Effector CD4-positive, alpha-beta T cell (primary cell): Measurements from ENCODE around the gene OR5AN1. TPM values are rescaled to one million over a fixed set of nuclear protein-coding genes. Genes with fewer than 3 reads are reported as not detected.
"Not testable (repeated sequence)": the region's sequence is repeated elsewhere in the genome, so short reads cannot be mapped to it uniquely, and the experiment has no call there.

Experiments
- DNase-seq: peaks from one replicate; pipeline ENCODE4 v3.0.0-alpha.2; 2020
- total RNA-seq: gene quantifications from one replicate; lab custom pipeline; 2026; lab: John Stamatoyannopoulos, UW

OR5AN1 gene
- not detected for total RNA-seq

DNA sequence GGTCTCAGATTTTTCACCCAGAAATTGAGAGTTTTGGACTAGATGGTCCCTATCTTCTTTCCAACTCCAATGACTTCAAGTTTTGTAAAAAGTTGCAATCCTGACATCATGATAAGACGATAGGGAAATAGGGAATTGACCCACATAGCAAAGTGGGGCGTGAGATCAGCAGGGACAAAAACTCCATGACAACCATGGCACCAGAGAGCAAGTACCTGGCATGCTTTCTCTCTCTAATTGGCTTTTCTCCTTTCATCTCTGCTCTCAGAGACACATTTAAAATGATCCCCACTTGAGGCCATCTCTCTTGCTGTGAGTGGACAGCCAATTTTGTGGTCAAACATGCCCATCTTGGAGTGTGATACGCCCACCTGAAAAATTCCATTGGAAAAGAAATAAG is at the start of gene OR5AN1:
Gene OR5AN1, plus strand, starts transcription at position 301 of the 400 bp plus-strand sequence. CDS start 5,564 bp downstream, outside the sequence.
- DNase-seq = no peak

GRCh38 chr11:59335001-59335400 is 23.7 kb upstream of the OR5AN1 start:
- no peak for DNase-seq

DNA sequence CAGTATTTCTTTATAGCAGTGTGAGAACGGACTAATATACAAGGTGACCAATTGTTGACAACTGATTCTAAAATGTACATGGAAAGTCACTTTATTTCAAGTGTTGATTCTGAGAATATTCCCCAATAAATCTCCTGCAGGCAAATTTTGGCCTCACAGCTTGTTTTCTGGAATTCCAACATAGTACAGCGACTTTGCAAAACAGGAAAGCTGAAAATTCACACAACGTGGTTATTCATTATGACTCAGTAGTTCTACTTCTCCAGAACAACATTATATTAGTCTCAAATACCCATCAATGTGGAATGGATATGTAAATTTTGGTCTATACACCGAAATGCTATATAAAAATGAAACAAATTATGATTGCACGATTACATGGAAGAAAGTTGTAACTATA is 22.5 kb upstream of the OR5AN1 start:
- DNase-seq = no peak

DNA sequence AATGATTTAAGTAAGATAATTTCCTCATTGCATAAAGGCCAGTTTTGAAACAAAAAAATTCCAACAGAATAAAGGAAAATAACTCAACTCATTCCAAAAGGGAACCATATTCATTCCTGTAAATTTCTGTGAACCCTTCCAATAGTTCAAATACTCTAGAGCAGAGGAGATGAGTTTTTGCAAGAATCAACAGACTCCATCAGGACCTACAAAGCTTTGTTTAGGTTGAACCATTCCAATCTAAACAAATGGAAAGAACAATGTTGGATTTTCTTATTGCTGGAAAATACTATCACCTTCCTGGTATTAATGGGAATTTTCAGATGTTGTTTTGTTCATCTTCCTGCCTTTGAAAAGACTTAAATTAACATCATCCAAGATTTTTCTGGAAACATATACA is 21.8 kb upstream of the OR5AN1 start:
- DNase-seq = no peak

DNA sequence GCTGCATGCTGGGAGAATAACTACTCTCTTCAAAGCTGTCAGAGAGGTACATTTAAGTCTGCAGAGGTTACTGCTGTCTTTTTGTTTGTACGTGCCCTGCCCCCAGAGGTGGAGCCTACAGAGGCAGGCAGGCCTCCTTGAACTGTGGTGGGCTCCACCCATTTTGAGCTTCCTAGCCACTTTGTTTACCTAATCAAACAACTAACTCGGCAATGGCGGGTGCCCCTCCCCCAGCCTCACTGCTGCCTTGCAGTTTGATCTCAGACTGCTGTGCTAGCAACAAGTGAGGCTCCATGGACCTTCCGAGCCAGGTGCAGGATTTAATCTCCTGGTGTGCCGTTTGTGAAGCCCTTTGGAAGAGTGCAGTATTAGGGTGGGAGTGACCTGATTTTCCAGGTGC is 9.0 kb upstream of the OR5AN1 start:
- not testable (repeated sequence) for DNase-seq

DNA sequence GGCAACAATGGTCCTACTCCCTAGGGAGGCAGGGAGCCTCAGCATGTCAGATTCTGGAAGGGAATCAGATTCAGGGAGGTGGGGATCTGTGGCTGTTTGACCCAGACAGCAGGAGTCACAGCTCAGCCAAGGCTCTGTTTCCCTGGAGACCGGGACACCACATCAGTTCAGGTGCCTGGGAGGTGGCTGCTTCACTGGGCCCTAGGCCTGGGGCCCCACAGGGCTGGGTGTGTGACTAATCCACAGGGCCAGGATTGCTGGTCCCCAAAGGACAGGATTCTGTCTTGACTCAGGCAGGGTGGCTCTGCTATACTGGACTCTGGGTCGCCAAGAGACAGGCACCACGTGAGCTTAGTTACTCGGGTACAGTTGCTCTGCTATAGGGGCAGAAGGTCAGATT is 3.5 kb upstream of the OR5AN1 start:
- no peak for DNase-seq

GRCh38 chr11:59356561-59356960 is 2.1 kb upstream of the OR5AN1 start:
- no peak for DNase-seq

GRCh38 chr11:59358020-59358419 is 675 bp upstream of the OR5AN1 start:
- DNase-seq = no peak

- DNase-seq = no peak
These were observed 6.7 kb downstream of the OR5AN1 start for GRCh38 chr11:59365232-59366018.

- no peak for DNase-seq
These were observed 9.7 kb downstream of the OR5AN1 start for GRCh38 chr11:59368238-59369022.

- DNase-seq = not testable (repeated sequence)
These were observed 13.6 kb downstream of the OR5AN1 start for GRCh38 chr11:59372324-59372723.

DNA sequence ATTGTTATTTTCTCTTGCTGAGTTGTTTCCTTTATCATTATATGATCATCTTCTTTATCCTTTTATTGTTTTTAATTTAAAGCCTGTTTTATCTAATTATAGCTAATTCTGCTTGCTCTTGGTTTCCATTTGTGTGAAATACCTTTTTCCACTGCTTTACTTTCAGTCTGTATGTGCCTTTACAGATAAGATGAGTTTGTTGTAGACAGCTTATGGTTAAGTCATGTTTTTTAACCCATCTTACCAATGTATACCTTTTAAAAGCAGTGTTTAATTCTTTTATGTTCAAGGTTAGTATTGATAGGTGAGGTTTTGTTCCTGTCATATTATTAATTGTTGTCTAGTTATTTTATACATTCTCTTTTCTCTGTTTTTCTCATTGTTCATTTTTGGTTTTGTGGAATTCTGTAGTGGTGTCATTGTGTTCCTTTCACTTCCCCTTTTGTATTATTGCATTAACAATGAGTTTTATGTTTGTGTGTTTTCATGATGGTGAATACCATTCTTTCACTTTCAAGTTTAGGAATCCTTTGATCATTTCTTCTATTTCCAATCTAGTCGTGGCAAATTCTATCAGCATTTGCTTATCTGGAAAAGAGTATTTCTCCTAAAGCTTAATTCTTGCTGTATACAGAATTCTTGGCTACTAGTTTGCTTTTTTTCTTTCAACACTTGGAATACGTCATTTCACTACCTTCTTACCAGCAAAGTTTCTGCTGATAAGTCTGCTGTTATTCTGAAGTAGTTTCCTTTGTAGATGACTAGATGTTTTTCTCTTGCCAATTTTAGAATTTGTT is 21.8 kb downstream of the OR5AN1 start:
- DNase-seq = no peak

GRCh38 chr11:59394186-59394585 is 35.5 kb downstream of the OR5AN1 start:
- DNase-seq = no peak

DNA sequence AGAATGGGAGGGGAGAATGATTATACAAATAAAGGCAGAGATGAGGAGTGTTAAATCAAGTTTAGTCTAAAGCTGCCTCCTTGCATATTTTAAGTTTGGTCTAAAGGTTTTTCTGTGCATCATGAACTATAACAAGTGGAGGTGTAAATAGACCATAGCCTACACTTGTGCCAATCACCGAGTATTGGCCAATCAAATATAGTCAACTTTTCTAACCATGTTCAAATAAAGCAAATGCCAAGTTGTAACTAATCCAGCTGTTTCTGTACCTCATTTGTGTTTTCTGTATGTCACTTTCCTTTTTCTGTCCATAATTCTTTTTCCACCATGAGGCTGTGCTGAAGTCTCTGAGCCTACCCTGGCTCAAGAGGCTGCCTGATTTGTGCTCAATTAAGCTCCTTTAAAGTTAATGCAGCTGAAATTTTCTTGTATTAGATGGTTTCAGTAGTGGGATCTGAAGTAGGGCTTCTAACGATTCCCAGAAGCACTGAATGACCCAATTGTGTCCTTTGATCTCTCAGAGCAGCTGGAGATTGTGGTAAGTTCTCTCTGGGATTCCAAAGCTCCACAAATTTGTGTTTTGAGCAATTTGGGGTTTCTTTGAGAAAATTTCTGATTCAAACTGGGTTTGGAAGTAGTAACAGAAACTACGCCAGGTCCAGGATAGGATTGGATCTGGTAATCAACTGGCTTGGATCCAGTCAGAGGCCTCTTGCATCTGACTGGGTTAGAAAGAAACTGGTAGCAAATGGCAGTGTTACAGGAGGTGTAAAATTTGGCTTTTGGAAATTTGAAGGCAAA is 42.0 kb downstream of the OR5AN1 start:
- no peak for DNase-seq

GRCh38 chr11:59401262-59401552 is 42.5 kb downstream of the OR5AN1 start:
- DNase-seq = no peak

DNA sequence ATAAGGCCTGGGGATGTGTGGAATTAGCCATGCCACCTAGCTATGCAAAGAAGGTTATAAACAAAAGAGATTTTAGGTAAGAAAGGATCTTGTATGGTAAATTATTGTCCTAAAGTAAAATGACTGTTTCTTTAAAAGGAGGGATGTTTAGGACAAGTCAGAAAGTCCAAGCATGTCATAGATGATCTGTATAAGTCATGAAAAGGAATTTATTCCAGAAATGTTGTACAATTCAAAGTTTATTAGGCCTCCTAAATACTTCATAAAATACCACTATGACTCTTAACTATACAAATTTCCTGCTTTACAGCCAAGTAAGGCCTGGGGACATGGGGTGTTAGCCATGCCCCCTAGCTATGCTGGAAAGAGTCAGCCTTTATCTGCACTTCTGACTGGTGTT is 44.9 kb downstream of the OR5AN1 start:
- no peak for DNase-seq

GRCh38 chr11:59413646-59414045 is 55.0 kb downstream of the OR5AN1 start:
- no peak for DNase-seq

DNA sequence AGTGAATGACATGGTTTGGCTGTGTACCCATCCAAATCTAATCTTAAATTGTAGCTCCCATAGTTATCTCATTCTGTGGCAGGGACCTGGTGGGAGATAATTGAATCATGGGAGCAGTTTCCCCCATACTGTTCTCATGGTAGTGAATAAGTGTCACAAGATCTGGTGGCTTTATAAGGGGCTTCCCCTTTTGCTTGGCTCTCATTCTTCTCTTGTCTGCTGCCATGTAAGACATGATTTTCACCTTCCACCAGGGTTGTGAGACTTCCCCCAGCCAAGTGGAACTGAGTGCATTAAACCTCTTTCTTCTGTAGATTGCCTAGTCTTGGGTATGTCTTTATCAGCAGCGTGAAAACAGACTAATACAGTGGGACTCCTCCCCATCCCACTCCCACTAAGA is 56.4 kb downstream of the OR5AN1 start:
- no peak for DNase-seq

GRCh38 chr11:59416613-59417012 is 57.9 kb downstream of the OR5AN1 start:
- DNase-seq = no peak

DNA sequence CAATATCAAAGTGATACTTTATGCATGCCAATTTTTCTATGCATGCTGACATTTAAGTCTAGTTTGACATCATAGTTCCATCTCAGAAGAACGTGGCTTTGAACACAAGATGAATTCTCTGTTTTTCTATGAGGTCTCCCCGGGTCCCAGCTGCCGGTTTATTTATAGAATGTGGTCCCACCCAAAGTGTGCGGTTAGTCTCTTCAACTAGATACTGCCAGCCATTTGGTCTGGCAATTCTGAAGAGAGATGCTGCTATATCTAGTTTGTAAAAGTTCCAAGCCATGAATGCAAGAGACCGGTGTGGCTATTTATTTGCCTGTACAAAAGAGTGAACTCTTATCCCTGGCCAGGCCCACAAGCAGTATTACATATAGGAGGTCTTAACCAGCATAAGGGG is 58.3 kb downstream of the OR5AN1 start:
- DNase-seq = no peak

DNA sequence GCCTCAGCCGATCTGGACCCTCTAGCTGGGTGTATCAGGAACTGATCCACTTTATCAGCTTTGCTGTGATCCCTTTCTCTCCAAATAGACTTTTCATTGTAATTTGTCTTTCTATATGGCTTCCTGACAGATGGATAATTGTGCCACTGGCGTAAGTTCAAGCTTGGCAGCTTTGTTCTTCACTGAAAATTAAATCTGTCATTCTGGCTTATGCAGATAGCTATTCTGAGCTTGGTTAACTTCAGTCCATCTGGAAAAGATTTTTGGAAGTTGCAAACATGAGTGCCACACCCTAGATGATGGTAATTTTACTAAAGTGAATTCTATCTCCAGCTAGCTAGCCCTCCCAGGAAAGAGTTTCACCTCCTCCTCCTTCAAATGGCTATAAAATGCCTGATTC is 59.5 kb downstream of the OR5AN1 start:
- no peak for DNase-seq
